GM12878 (cell line): Measurements from ENCODE around the gene PXMP2.

Experiments used
- BCL11A ChIP-seq: IDR thresholded peaks from 2 replicates; pipeline ENCODE4 v1.6.1; 2011; ENCODE audit warnings: low read depth, low read length
- CBFB ChIP-seq: IDR thresholded peaks from 2 replicates; pipeline ENCODE4 v1.6.1; 2016; ENCODE audit warnings: antibody characterized with exemption, low read depth
- EP300 ChIP-seq, 2 experiments: fragments of 150-350 bp in 1 of 2; IDR thresholded peaks; 2 replicates each; pipeline ENCODE4 v1.6.1; 2011 to 2012; ENCODE audit warnings: low read depth in 2 of 2, low read length in 2 of 2, borderline replicate concordance in 1 of 2, improper control_type of control experiment in 1 of 2, inconsistent platforms in 1 of 2; ENCODE audit not compliant: control insufficient read depth in 1 of 2
- HDAC6 ChIP-seq: fragments of 200-600 bp; sonication (generic); IDR thresholded peaks from one replicate; pipeline ENCODE4 v1.8.0; 2017; ENCODE audit warnings: antibody characterized with exemption; ENCODE audit not compliant: unreplicated experiment
- MAX ChIP-seq: IDR thresholded peaks from 2 replicates; pipeline ENCODE4 v1.6.1; 2012; ENCODE audit warnings: low read depth, low read length, improper control_type of control experiment
- MTA2 ChIP-seq: fragments of 450-650 bp; IDR thresholded peaks from 2 replicates; pipeline ENCODE4 v1.6.1; 2016; ENCODE audit warnings: low read depth, mild to moderate bottlenecking, moderate library complexity
- NFYB ChIP-seq: IDR thresholded peaks from 2 replicates; pipeline ENCODE4 v1.6.1; 2011; ENCODE audit warnings: low read depth, mild to moderate bottlenecking, low read length, improper control_type of control experiment, moderate library complexity; ENCODE audit not compliant: insufficient read depth
- PKNOX1 ChIP-seq: fragments of 450-650 bp; IDR thresholded peaks from 2 replicates; pipeline ENCODE4 v1.6.1; 2016; ENCODE audit warnings: mild to moderate bottlenecking
- SPI1 ChIP-seq: IDR thresholded peaks from 2 replicates; pipeline ENCODE4 v1.6.1; 2011; ENCODE audit warnings: low read depth, mild to moderate bottlenecking, low read length, moderate library complexity, borderline replicate concordance; ENCODE audit not compliant: insufficient read depth
- ZBTB33 ChIP-seq: fragments of 450-650 bp; IDR thresholded peaks from 2 replicates; pipeline ENCODE4 v1.6.1; 2017; ENCODE audit warnings: mild to moderate bottlenecking
- TF ChIP-seq, protein P1 (sequence below), 3 experiments: IDR thresholded peaks in 2 of 3; conservative IDR thresholded peaks in 1 of 3; 2 replicates each; pipeline ENCODE4 v1.5.1; 2011; ENCODE audit warnings: low read depth in 3 of 3, low read length in 3 of 3, mild to moderate bottlenecking in 3 of 3, control low read depth in 2 of 3, moderate library complexity in 2 of 3, inconsistent platforms in 1 of 3, mixed read lengths in 1 of 3; ENCODE audit not compliant: control insufficient read depth in 2 of 3, insufficient read depth in 1 of 3; ENCODE audit errors: extremely low read depth in 1 of 3
- TF ChIP-seq, protein P2 (sequence below): fragments of 150-350 bp; IDR thresholded peaks from 2 replicates; pipeline ENCODE4 v1.6.1; 2016; ENCODE audit warnings: low read depth, low read length
- TF ChIP-seq, protein P3 (sequence below): fragments of 450-650 bp; IDR thresholded peaks from 2 replicates; pipeline ENCODE4 v1.6.1; 2014; ENCODE audit warnings: mild to moderate bottlenecking
- TF ChIP-seq, protein P4 (sequence below): IDR thresholded peaks from 2 replicates; pipeline ENCODE4 v1.6.1; 2012; ENCODE audit warnings: improper control_type of control experiment, low read depth, low read length; ENCODE audit not compliant: insufficient replicate concordance

- no peak for TF ChIP-seq BCL11A
- TF ChIP-seq, protein P1, sequence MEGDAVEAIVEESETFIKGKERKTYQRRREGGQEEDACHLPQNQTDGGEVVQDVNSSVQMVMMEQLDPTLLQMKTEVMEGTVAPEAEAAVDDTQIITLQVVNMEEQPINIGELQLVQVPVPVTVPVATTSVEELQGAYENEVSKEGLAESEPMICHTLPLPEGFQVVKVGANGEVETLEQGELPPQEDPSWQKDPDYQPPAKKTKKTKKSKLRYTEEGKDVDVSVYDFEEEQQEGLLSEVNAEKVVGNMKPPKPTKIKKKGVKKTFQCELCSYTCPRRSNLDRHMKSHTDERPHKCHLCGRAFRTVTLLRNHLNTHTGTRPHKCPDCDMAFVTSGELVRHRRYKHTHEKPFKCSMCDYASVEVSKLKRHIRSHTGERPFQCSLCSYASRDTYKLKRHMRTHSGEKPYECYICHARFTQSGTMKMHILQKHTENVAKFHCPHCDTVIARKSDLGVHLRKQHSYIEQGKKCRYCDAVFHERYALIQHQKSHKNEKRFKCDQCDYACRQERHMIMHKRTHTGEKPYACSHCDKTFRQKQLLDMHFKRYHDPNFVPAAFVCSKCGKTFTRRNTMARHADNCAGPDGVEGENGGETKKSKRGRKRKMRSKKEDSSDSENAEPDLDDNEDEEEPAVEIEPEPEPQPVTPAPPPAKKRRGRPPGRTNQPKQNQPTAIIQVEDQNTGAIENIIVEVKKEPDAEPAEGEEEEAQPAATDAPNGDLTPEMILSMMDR (IDR thresholded peaks at IDR 0.05 in 2 of 3, conservative IDR thresholded peaks at IDR 0.05 in 1 of 3; ENCODE audit: control insufficient read depth in 2 of 3, extremely low read depth in 1 of 3, insufficient read depth in 1 of 3, low read depth in 3 of 3, low read length in 3 of 3), result no peak; a peak in 1 of 6 replicates
- no peak for TF ChIP-seq MTA2
- TF ChIP-seq, protein P2, sequence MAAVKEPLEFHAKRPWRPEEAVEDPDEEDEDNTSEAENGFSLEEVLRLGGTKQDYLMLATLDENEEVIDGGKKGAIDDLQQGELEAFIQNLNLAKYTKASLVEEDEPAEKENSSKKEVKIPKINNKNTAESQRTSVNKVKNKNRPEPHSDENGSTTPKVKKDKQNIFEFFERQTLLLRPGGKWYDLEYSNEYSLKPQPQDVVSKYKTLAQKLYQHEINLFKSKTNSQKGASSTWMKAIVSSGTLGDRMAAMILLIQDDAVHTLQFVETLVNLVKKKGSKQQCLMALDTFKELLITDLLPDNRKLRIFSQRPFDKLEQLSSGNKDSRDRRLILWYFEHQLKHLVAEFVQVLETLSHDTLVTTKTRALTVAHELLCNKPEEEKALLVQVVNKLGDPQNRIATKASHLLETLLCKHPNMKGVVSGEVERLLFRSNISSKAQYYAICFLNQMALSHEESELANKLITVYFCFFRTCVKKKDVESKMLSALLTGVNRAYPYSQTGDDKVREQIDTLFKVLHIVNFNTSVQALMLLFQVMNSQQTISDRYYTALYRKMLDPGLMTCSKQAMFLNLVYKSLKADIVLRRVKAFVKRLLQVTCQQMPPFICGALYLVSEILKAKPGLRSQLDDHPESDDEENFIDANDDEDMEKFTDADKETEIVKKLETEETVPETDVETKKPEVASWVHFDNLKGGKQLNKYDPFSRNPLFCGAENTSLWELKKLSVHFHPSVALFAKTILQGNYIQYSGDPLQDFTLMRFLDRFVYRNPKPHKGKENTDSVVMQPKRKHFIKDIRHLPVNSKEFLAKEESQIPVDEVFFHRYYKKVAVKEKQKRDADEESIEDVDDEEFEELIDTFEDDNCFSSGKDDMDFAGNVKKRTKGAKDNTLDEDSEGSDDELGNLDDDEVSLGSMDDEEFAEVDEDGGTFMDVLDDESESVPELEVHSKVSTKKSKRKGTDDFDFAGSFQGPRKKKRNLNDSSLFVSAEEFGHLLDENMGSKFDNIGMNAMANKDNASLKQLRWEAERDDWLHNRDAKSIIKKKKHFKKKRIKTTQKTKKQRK, result no peak
- TF ChIP-seq MAX, result no peak
- no peak for TF ChIP-seq CBFB
- TF ChIP-seq, protein P3, sequence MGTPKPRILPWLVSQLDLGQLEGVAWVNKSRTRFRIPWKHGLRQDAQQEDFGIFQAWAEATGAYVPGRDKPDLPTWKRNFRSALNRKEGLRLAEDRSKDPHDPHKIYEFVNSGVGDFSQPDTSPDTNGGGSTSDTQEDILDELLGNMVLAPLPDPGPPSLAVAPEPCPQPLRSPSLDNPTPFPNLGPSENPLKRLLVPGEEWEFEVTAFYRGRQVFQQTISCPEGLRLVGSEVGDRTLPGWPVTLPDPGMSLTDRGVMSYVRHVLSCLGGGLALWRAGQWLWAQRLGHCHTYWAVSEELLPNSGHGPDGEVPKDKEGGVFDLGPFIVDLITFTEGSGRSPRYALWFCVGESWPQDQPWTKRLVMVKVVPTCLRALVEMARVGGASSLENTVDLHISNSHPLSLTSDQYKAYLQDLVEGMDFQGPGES, result no peak
- TF ChIP-seq, protein P4, sequence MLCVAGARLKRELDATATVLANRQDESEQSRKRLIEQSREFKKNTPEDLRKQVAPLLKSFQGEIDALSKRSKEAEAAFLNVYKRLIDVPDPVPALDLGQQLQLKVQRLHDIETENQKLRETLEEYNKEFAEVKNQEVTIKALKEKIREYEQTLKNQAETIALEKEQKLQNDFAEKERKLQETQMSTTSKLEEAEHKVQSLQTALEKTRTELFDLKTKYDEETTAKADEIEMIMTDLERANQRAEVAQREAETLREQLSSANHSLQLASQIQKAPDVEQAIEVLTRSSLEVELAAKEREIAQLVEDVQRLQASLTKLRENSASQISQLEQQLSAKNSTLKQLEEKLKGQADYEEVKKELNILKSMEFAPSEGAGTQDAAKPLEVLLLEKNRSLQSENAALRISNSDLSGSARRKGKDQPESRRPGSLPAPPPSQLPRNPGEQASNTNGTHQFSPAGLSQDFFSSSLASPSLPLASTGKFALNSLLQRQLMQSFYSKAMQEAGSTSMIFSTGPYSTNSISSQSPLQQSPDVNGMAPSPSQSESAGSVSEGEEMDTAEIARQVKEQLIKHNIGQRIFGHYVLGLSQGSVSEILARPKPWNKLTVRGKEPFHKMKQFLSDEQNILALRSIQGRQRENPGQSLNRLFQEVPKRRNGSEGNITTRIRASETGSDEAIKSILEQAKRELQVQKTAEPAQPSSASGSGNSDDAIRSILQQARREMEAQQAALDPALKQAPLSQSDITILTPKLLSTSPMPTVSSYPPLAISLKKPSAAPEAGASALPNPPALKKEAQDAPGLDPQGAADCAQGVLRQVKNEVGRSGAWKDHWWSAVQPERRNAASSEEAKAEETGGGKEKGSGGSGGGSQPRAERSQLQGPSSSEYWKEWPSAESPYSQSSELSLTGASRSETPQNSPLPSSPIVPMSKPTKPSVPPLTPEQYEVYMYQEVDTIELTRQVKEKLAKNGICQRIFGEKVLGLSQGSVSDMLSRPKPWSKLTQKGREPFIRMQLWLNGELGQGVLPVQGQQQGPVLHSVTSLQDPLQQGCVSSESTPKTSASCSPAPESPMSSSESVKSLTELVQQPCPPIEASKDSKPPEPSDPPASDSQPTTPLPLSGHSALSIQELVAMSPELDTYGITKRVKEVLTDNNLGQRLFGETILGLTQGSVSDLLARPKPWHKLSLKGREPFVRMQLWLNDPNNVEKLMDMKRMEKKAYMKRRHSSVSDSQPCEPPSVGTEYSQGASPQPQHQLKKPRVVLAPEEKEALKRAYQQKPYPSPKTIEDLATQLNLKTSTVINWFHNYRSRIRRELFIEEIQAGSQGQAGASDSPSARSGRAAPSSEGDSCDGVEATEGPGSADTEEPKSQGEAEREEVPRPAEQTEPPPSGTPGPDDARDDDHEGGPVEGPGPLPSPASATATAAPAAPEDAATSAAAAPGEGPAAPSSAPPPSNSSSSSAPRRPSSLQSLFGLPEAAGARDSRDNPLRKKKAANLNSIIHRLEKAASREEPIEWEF, result no peak
- no peak for TF ChIP-seq NFYB
- TF ChIP-seq ZBTB33, result no peak
- no peak for TF ChIP-seq EP300 (IDR thresholded peaks at IDR 0.05; ENCODE audit: borderline replicate concordance in 1 of 2, control insufficient read depth in 1 of 2, low read depth in 2 of 2, low read length in 2 of 2)
- TF ChIP-seq PKNOX1, result no peak
- no peak for TF ChIP-seq HDAC6
- no peak for TF ChIP-seq SPI1
These were observed 30.2 kb upstream of the PXMP2 start for GRCh38 chr12:132657004-132657727.
